Natural killer cell (primary cell): ENCODE data around the gene PRICKLE2. TPM values are rescaled to one million over a fixed set of nuclear protein-coding genes. Genes with fewer than 3 reads are reported as not detected.

Source experiments
- ATAC-seq, 3 donors: fragments of 150-1000 bp in 2 of 3; fragments of 200-7000 bp in 1 of 3; cut with Tn5 transposase; 1 replicate in 1 of 3; 2 replicates in 2 of 3; pipeline ENCODE4 v1.10.0; 2021; ENCODE audit warnings: mild to moderate bottlenecking in 2 of 3, moderate library complexity in 2 of 3
- DNase-seq, 2 donors: peaks; one replicate each; pipeline versions ENCODE4 v3.0.0 to v3.0.0-alpha.2; 2013 to 2021; ENCODE audit warnings: mixed read lengths in 1 of 2
- H3K27ac ChIP-seq: one replicate; pipeline ENCODE4 v1.5.1; 2013; ENCODE audit warnings: mild to moderate bottlenecking, low read length
- H3K27me3 ChIP-seq: one replicate; pipeline ENCODE4 v1.6.1; 2013; ENCODE audit warnings: low read length; ENCODE audit not compliant: control insufficient read depth, insufficient read depth
- H3K36me3 ChIP-seq: one replicate; pipeline ENCODE4 v1.6.1; 2013; ENCODE audit warnings: low read length; ENCODE audit not compliant: control insufficient read depth, insufficient read depth
- H3K4me1 ChIP-seq: one replicate; pipeline ENCODE4 v1.6.1; 2013; ENCODE audit warnings: low read length; ENCODE audit not compliant: control insufficient read depth, insufficient read depth
- H3K4me3 ChIP-seq: one replicate; pipeline ENCODE4 v1.5.1; 2013; ENCODE audit warnings: low read length
- H3K9me3 ChIP-seq: one replicate; pipeline ENCODE4 v1.6.1; 2013; ENCODE audit warnings: low read length; ENCODE audit not compliant: control insufficient read depth, insufficient read depth
- H3K27ac Mint-ChIP-seq, 2 donors: one replicate each; pipeline ENCODE4 v1.8.0; 2022; ENCODE audit warnings: mild to moderate bottlenecking in 2 of 2, mixed read lengths in 2 of 2, moderate library complexity in 1 of 2
- H3K27me3 Mint-ChIP-seq, 2 donors: one replicate each; pipeline ENCODE4 v1.8.0; 2022; ENCODE audit warnings: low read depth in 2 of 2, mixed read lengths in 2 of 2
- H3K36me3 Mint-ChIP-seq: one replicate; pipeline ENCODE4 v1.8.0; 2022; ENCODE audit warnings: mixed read lengths
- H3K4me1 Mint-ChIP-seq, 2 donors: one replicate each; pipeline ENCODE4 v1.8.0; 2022; ENCODE audit warnings: mixed read lengths in 2 of 2
- H3K4me3 Mint-ChIP-seq: one replicate; pipeline ENCODE4 v1.8.0; 2022; ENCODE audit warnings: mild to moderate bottlenecking, moderate library complexity, mixed read lengths
- H3K9me3 Mint-ChIP-seq, 2 donors: one replicate each; pipeline ENCODE4 v1.8.0; 2022; ENCODE audit warnings: mixed read lengths in 2 of 2
- CTCF ChIP-seq: fragments of 200-600 bp; IDR thresholded peaks from one replicate; pipeline ENCODE4 v1.8.0; 2022; ENCODE audit warnings: antibody characterized with exemption
- whole genome bisulfite sequencing: methylation state at CpG from one replicate; pipeline ENCODE4 v1.1.7; 2013; ENCODE audit warnings: missing lambda C conversion rate; ENCODE audit not compliant: insufficient coverage; 5-methylcytosine and 5-hydroxymethylcytosine counted together
- intact Hi-C: fragments of 100-400 bp; cut with micrococcal nuclease; formaldehyde crosslinking; loops from one replicate; pipeline ENCODE4 v1.14.2; 2022
- total RNA-seq, 4 donors: library from RNA; stranded (reverse); fragments of 120-200 nt in 1 of 4; gene quantifications; one replicate each; pipeline versions ENCODE4 v1.2.3 to v1.2.4, GENCODE V29; 2013 to 2022

PRICKLE2 gene
- total RNA-seq, 3 donors from 2014 or later (not counting 1 experiment from before 2014, with no cell fraction given), result 0.07 to 3.3 (median 1.8) TPM

DNA sequence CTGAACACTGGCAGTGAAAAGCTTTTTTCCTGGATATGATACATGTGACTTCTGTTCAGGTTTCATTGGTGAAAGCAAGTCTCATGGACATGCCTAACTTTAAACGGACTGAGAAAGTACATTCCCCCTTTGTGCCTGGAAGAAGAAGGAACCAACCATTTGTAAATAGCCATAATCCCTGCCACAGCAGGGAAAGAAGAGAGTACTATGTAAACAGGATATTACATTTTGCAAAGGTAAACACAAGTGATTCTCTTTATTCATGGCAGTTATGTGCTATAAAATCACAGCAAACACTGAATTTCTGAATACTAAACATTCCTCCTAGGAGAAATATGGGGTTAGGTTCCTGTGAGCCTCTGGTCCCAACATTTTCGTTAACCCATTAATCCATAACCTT is 46.8 kb downstream of the PRICKLE2 start:
- 77% methylated on average over 1 of the region's 2 CpGs for WGBS
- Mint-ChIP-seq H3K36me3 (no peaks in the 10 kb centered on the region), H3K4me1 (no peaks in the 10 kb centered on the region), H3K27ac (no peak overlapping the region), H3K9me3 (peaks cover 0 to 2% of the 10 kb centered on the region in 2 donors), H3K27me3 (no peaks in the 10 kb centered on the region), H3K4me3 (no peak overlapping the region)
- intact Hi-C loops, result no loop called here
- ATAC-seq, result no peak
- Histone ChIP-seq H3K9me3 (no peaks in the 10 kb centered on the region), H3K36me3 (no peaks in the 10 kb centered on the region), H3K4me3 (no peak overlapping the region), H3K27me3 (no peaks in the 10 kb centered on the region), H3K27ac (no peak overlapping the region), H3K4me1 (no peaks in the 10 kb centered on the region)
- DNase-seq, result no peak
- no peak for TF ChIP-seq CTCF

- Mint-ChIP-seq H3K4me1 (no peaks in the 10 kb centered on the region), H3K27ac (no peak overlapping the region), H3K9me3 (peaks cover 0 to 2% of the 10 kb centered on the region in 2 donors), H3K4me3 (no peak overlapping the region), H3K27me3 (no peaks in the 10 kb centered on the region), H3K36me3 (no peaks in the 10 kb centered on the region)
- Histone ChIP-seq H3K36me3 (no peaks in the 10 kb centered on the region), H3K27me3 (no peaks in the 10 kb centered on the region), H3K4me1 (no peaks in the 10 kb centered on the region), H3K4me3 (no peak overlapping the region), H3K27ac (no peak overlapping the region), H3K9me3 (no peaks in the 10 kb centered on the region)
- intact Hi-C loops, result no loop called here
- DNase-seq (no peak), ATAC-seq (no peak)
- TF ChIP-seq CTCF, result no peak
- 75% methylated on average over 4 of the region's 4 CpGs for WGBS
Measured at GRCh38 chr3:64176461-64176996, 48.7 kb downstream of the PRICKLE2 start.

GRCh38 chr3:64174328-64174727 is 50.9 kb downstream of the PRICKLE2 start:
- no peaks in the 10 kb centered on the region for H3K4me1 ChIP-seq
- Mint-ChIP-seq H3K27me3 (no peaks in the 10 kb centered on the region), H3K36me3 (no peaks in the 10 kb centered on the region), H3K4me1 (no peaks in the 10 kb centered on the region), H3K9me3 (peaks cover 5 to 6% of the 10 kb centered on the region in 2 donors), H3K4me3 (no peak overlapping the region), H3K27ac (no peak overlapping the region)
- ATAC-seq, result no peak
- no peak overlapping the region for H3K27ac ChIP-seq
- no peak overlapping the region for H3K4me3 ChIP-seq
- no peaks in the 10 kb centered on the region for H3K9me3 ChIP-seq
- DNase-seq, result no peak
- H3K36me3 ChIP-seq, result no peaks in the 10 kb centered on the region
- 91% methylated on average over 6 of the region's 6 CpGs for WGBS
- no peak for TF ChIP-seq CTCF
- intact Hi-C loops, result no loop called here
- no peaks in the 10 kb centered on the region for H3K27me3 ChIP-seq

GRCh38 chr3:64173563-64173962 is 51.7 kb downstream of the PRICKLE2 start:
- DNase-seq, result no peak
- Mint-ChIP-seq H3K27ac (no peak overlapping the region), H3K4me3 (no peak overlapping the region), H3K9me3 (peaks cover 3 to 6% of the 10 kb centered on the region in 2 donors), H3K27me3 (no peaks in the 10 kb centered on the region), H3K36me3 (no peaks in the 10 kb centered on the region), H3K4me1 (no peaks in the 10 kb centered on the region)
- no peak overlapping the region for H3K4me3 ChIP-seq
- no peak for ATAC-seq
- WGBS, result 83% methylated on average over 5 of the region's 5 CpGs
- intact Hi-C loops, result no loop called here
- TF ChIP-seq CTCF, result no peak
- H3K4me1 ChIP-seq, result no peaks in the 10 kb centered on the region
- no peaks in the 10 kb centered on the region for H3K27me3 ChIP-seq
- H3K36me3 ChIP-seq, result no peaks in the 10 kb centered on the region
- no peaks in the 10 kb centered on the region for H3K9me3 ChIP-seq
- no peak overlapping the region for H3K27ac ChIP-seq
